AG10803 (cell line): ENCODE data around the gene DSP.

Experiments used
- DNase-seq: peaks from one replicate; pipeline ENCODE4 v3.0.0; 2010; ENCODE audit warnings: low read depth
- H3K4me3 ChIP-seq: 2 replicates; pipeline ENCODE4 v1.5.1; 2011; ENCODE audit warnings: mild to moderate bottlenecking, low read length, control low read depth
- CTCF ChIP-seq: conservative IDR thresholded peaks from 2 replicates; pipeline ENCODE4 v1.5.1; 2011; ENCODE audit warnings: mild to moderate bottlenecking, low read length, control low read depth, inconsistent platforms

The DSP gene

GRCh38 chr6:7617801-7618764 is 76.6 kb downstream of the DSP start:
- peak; percentile 93 for DNase-seq
- peak overlapping the region; percentile 18; the same call in 1 of the 2 replicates for H3K4me3 ChIP-seq
- peak; percentile 36 for TF ChIP-seq CTCF

GRCh38 chr6:7621761-7622160 is 80.3 kb downstream of the DSP start:
- no peak for TF ChIP-seq CTCF
- DNase-seq, result no peak
- H3K4me3 ChIP-seq, result no peak overlapping the region

GRCh38 chr6:7624796-7625710 is 83.6 kb downstream of the DSP start:
- no peak overlapping the region for H3K4me3 ChIP-seq
- no peak for TF ChIP-seq CTCF
- DNase-seq, result no peak

- H3K4me3 ChIP-seq, result no peak overlapping the region
- TF ChIP-seq CTCF, result no peak
- DNase-seq, result peak; percentile 54
Observed at GRCh38 chr6:7628479-7628878, 87.0 kb downstream of the DSP start.

GRCh38 chr6:7628909-7629308 is 87.4 kb downstream of the DSP start:
- no peak overlapping the region for H3K4me3 ChIP-seq
- no peak for TF ChIP-seq CTCF

GRCh38 chr6:7629321-7629720 is 87.8 kb downstream of the DSP start:
- DNase-seq, result peak; percentile 42
- no peak overlapping the region for H3K4me3 ChIP-seq
- no peak for TF ChIP-seq CTCF

More at GRCh38 chr6:7628909-7629308, 87.4 kb downstream of the DSP start:
- peak; percentile 53 for DNase-seq
